ENCODE results near the gene PTPRN2.

GRCh38 chr7:158368449-158368848 is 219.2 kb downstream of the PTPRN2 start:
- TF ChIP-seq CTCF (IDR thresholded peaks at IDR 0.05) (no peak), POLR2A (IDR thresholded peaks at IDR 0.05) (no peak)
